Measurements from ENCODE around the gene TTLL6.

DNA sequence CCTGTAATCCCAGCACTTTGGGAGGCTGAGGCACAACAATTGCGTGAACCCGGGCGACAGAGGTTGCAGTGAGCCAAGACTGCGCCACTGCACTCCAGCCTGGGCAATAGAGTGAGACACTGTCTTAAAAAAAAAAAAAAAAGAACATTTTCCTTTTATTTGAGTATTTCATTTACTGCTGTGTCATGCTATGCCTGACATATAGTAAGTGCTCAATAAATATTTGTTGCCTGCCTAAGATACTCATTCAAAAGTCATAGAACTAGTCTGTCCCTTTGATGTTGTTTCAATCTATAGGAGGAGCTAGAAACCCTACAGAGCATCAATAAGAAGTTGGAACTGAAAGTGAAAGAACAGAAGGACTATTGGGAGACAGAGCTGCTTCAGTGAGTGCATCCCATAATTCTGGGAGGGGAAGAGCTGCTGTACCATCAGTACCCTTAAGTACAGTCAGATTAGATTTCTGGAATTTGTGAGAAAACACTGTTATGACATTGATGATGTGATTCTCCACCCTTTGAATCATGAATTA lies 33.8 kb upstream of the TTLL6 start:
- TF ChIP-seq, protein P1, sequence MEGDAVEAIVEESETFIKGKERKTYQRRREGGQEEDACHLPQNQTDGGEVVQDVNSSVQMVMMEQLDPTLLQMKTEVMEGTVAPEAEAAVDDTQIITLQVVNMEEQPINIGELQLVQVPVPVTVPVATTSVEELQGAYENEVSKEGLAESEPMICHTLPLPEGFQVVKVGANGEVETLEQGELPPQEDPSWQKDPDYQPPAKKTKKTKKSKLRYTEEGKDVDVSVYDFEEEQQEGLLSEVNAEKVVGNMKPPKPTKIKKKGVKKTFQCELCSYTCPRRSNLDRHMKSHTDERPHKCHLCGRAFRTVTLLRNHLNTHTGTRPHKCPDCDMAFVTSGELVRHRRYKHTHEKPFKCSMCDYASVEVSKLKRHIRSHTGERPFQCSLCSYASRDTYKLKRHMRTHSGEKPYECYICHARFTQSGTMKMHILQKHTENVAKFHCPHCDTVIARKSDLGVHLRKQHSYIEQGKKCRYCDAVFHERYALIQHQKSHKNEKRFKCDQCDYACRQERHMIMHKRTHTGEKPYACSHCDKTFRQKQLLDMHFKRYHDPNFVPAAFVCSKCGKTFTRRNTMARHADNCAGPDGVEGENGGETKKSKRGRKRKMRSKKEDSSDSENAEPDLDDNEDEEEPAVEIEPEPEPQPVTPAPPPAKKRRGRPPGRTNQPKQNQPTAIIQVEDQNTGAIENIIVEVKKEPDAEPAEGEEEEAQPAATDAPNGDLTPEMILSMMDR (IDR thresholded peaks at IDR 0.05), result no peak
- no peak for TF ChIP-seq POLR2A (IDR thresholded peaks at IDR 0.05)

Data from stomach (tissue), 4 donors.